ENCODE measurements around the gene PRDM16. TPM values are rescaled to one million over a fixed set of nuclear protein-coding genes. Genes with fewer than 3 reads are reported as not detected.

Gene PRDM16
- total and polyA plus RNA-seq, 2 experiments from 2014 or later = 0.14 to 0.16 TPM

- Mint-ChIP-seq H3K4me1 (peaks cover 18% of the 10 kb centered on the region), H3K27me3 (ENCODE audit: insufficient read depth, low read depth, poor library complexity) (peaks cover 9% of the 10 kb centered on the region), H3K36me3 (ENCODE audit: low read depth) (no peaks in the 10 kb centered on the region), H3K9me3 (peaks cover 4% of the 10 kb centered on the region; the same call in 1 of the 3 replicates), H3K27ac (no peak overlapping the region), H3K4me3 (no peak overlapping the region)
- no peaks in the 10 kb centered on the region for H3K27me3 ChIP-seq (ENCODE audit: insufficient read depth)
- no peak overlapping the region for H3K4me2 ChIP-seq
- H3K9me2 ChIP-seq (ENCODE audit: insufficient read depth) = no peaks in the 10 kb centered on the region
- DNase-seq (ENCODE audit: low spot score) = no peak
- no peaks in the 10 kb centered on the region for H3F3A ChIP-seq (replicated peaks; ENCODE audit: low read depth)
- H3K4me1 ChIP-seq (ENCODE audit: insufficient read depth) = no peaks in the 10 kb centered on the region
- no peak overlapping the region for H3K27ac ChIP-seq (ENCODE audit: low read depth)
- no peaks in the 10 kb centered on the region for H3K79me2 ChIP-seq (replicated peaks; ENCODE audit: insufficient read depth)
- no peaks in the 10 kb centered on the region for H3K36me3 ChIP-seq (ENCODE audit: insufficient read depth)
- no peak for ATAC-seq
- H4K20me1 ChIP-seq (replicated peaks; ENCODE audit: insufficient read depth) = no peaks in the 10 kb centered on the region
- TF ChIP-seq POLR2AphosphoS5 (IDR thresholded peaks at IDR 0.05; ENCODE audit: low read depth) = no peak
- no peak for TF ChIP-seq REST (IDR thresholded peaks at IDR 0.05; ENCODE audit: unreplicated experiment)
- no peak for TF ChIP-seq ZNF462 (CRISPR knock-in tag; IDR thresholded peaks at IDR 0.05)
- no peak for TF ChIP-seq EZH2phosphoT487 (IDR thresholded peaks at IDR 0.05; ENCODE audit: unreplicated experiment)
- TF ChIP-seq STAT1 (IDR thresholded peaks at IDR 0.05; ENCODE audit: unreplicated experiment) = no peak
- TF ChIP-seq CREB1 (CRISPR knock-in tag; IDR thresholded peaks at IDR 0.05; ENCODE audit: low read depth) = no peak
- no peak overlapping the region for H3K4me3 ChIP-seq
- no peak overlapping the region for H2AFZ ChIP-seq
Observed at GRCh38 chr1:3128431-3129132, 59.6 kb downstream of the PRDM16 start.

All from GM23338 (cell line).